GM12872 (cell line): ENCODE data around the gene PTPRQ.
A peak's percentile ranks its signal among the peaks of the same experiment; 100 is the strongest.

Experiments used
- CTCF ChIP-seq: IDR thresholded peaks from 3 replicates; pipeline ENCODE4 v1.5.1; 2011; ENCODE audit warnings: low read depth, mild to moderate bottlenecking, low read length, moderate library complexity; ENCODE audit not compliant: insufficient read depth

PTPRQ gene

DNA sequence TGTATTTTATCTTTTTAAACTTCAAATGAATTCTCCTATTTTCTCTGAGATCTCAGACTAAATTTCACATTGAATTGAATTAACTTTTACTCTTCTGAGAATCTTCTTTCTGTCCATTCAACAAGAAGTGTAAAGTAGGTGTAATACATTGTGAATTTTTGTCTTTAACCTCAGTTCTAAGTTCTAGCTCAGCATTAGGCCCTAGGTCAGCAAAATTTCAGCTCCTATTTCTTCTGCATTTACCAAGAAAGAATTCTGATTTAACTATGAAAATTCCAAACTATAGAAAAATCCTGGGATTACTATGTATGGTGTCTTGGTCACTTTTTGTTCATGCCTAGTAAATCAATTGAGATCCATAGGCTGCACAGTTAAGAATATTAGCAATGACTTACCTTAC, 152.5 kb downstream of the PTPRQ start:
- no peak for TF ChIP-seq CTCF

GRCh38 chr12:80598004-80598606, 154.1 kb downstream of the PTPRQ start:
- TF ChIP-seq CTCF: peak; percentile 20; the same call in 1 of the 3 replicates

- no peak for TF ChIP-seq CTCF
These were observed 158.4 kb downstream of the PTPRQ start for GRCh38 chr12:80602455-80602854.

DNA sequence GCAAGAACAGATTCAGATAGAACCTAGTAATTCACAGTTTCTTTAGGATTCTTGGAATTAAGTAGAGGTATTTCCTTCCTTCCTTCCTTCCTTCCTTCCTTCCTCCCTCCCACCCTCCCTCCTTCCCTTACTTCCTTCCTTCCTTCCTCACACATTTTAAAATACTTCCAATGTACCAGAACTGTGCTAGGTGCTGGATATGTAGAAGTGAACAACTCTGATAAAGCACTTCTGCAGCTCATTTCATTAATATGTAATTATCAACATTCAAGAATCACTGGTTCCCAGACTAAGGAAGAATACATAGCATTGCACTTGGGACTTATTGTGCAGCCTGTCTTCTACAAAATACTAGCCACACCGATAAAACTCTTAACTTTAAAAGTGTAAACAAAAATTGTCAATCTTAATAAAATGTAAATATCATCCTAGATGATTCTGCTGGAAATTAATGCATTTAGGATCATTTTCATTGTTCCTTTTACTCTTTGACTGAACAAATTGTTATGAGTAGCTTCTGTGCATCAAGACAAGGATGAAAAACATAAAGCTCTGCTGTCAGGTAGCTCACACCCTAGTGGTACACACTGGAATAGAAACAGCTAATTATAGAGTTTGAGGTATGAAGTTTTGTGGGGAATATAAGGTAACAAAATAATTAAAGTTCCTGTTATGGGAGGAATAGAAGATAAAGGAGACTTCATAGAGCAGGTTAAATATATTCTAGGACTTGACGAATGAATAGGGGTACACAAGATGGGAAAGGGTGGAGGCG, 163.5 kb downstream of the PTPRQ start:
- TF ChIP-seq CTCF: peak; percentile 35; the same call in 2 of the 3 replicates

GRCh38 chr12:80617733-80618132, 173.7 kb downstream of the PTPRQ start:
- TF ChIP-seq CTCF: no peak

DNA sequence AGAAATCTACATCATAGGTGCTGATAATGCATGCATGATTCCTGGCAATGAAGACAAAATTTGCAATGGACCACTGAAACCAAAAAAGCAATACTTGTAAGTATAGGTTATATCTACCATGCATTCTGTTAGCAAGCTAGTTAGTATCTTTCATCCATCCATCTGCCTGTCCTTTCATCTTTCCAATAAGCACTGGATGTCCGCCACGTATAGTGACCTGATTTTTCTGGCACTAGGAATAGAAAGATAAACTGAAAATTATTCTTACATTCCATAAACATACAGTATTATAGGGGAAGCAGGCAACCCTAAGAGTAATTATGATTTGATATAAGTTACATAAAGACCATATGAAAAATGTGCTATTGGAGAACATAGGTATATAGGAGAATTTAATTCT, 176.2 kb downstream of the PTPRQ start:
- TF ChIP-seq CTCF: no peak

GRCh38 chr12:80622271-80622670, 178.2 kb downstream of the PTPRQ start:
- TF ChIP-seq CTCF: peak; percentile 35; the same call in 2 of the 3 replicates
